Measurements from ENCODE around the gene ATP11A. TPM values are rescaled to one million over a fixed set of nuclear protein-coding genes. Genes with fewer than 3 reads are reported as not detected.

The ATP11A gene
- total RNA-seq, 4 donors from 2014 or later, result 23.3 to 35.5 (median 31.1) TPM

- intact Hi-C loops (cut with DNase I; ENCODE audit: low total_unique reads), result no loop called here
- TF ChIP-seq, protein P1, sequence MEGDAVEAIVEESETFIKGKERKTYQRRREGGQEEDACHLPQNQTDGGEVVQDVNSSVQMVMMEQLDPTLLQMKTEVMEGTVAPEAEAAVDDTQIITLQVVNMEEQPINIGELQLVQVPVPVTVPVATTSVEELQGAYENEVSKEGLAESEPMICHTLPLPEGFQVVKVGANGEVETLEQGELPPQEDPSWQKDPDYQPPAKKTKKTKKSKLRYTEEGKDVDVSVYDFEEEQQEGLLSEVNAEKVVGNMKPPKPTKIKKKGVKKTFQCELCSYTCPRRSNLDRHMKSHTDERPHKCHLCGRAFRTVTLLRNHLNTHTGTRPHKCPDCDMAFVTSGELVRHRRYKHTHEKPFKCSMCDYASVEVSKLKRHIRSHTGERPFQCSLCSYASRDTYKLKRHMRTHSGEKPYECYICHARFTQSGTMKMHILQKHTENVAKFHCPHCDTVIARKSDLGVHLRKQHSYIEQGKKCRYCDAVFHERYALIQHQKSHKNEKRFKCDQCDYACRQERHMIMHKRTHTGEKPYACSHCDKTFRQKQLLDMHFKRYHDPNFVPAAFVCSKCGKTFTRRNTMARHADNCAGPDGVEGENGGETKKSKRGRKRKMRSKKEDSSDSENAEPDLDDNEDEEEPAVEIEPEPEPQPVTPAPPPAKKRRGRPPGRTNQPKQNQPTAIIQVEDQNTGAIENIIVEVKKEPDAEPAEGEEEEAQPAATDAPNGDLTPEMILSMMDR (IDR thresholded peaks at IDR 0.05), result no peak
- no peak for TF ChIP-seq POLR2A (IDR thresholded peaks at IDR 0.05)
Observed at GRCh38 chr13:112743451-112744167, 53.8 kb downstream of the ATP11A start.

DNA sequence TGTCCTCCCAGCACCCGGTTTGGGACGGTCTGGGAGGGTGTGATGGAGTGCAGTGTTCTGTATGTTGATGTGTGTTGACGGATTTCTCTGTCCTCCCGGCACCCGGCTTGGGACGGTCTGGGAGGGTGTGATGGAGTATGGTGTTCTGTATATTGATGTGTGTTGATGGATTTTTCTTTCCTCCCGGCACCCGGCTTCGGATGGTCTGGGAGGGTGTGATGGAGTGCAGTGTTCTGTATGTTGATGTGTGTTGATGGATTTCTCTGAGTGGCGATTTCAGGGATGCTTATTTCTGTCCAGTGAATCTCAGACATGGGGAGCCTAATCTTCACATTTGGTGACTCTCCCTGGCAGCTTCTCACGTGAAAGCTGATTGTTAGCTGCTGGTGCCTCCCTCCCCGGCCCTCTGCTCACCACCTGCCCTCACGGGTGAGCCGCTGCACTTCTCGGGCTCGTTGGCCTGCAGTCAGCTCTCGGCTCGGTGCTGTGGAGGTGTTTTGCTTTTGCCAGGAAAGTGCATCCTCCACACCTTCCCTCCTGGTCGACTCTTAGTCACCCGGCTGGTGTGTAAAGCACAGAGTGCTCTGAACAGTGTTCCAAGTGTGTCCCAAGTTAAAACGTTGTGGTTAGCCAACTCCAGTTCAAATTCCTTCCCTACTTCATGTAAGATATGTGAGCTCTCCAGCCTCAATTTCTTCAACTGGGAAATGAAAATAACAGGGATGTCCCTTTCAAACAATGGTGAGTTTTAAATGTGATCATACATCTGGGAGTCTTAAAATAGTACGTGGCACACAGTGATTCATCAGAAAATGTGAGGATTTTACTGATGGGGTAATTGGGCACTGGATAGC, 54.6 kb downstream of the ATP11A start:
- no peak for TF ChIP-seq POLR2A (IDR thresholded peaks at IDR 0.05)
- TF ChIP-seq, protein P1 (IDR thresholded peaks at IDR 0.05), result no peak
- H3K4me3 ChIP-seq (ENCODE audit: low read depth, poor library complexity, severe bottlenecking), result no peak overlapping the region
- intact Hi-C loops (cut with DNase I; ENCODE audit: low total_unique reads), result no loop called here
- DNase-seq (ENCODE audit: low spot score in 2 of 2), result no peak
- WGBS, 2 donors, result 52 to 59% methylated on average over 22 of the region's 22 CpGs

More at GRCh38 chr13:112743451-112744167, 53.8 kb downstream of the ATP11A start:
- DNase-seq (ENCODE audit: low spot score in 2 of 2), result no peak
- WGBS, 2 donors, result 93 to 95% methylated on average over 12 of the region's 12 CpGs
- no peak overlapping the region for H3K4me3 ChIP-seq (ENCODE audit: low read depth, poor library complexity, severe bottlenecking)

DNA sequence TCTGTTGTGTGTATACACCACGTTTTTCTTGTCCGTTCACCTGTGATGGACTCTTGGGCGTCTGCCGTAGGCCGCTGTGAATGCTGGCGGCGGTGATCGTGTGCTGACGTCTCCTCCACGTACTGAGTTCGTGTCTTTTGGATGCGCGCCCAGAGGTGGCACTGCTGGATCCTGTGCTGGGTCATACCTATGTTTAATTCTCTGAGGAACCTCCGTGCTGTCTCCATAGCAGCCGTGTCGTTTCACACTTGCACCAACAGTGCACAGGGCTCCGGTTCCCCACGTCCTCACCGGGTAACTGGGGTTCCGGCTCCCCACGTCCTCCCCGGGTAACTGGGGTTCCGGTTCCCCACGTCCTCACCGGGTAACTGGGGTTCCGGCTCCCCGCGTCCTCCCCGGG, 56.2 kb downstream of the ATP11A start:
- WGBS, 2 donors, result 95% methylated on average over 29 of the region's 29 CpGs
- no peak for DNase-seq (ENCODE audit: low spot score in 2 of 2)
- no peak for TF ChIP-seq POLR2A (IDR thresholded peaks at IDR 0.05)
- TF ChIP-seq, protein P1 (IDR thresholded peaks at IDR 0.05), result no peak
- no peak overlapping the region for H3K4me3 ChIP-seq (ENCODE audit: low read depth, poor library complexity, severe bottlenecking)
- intact Hi-C loops (cut with DNase I; ENCODE audit: low total_unique reads), result no loop called here

DNA sequence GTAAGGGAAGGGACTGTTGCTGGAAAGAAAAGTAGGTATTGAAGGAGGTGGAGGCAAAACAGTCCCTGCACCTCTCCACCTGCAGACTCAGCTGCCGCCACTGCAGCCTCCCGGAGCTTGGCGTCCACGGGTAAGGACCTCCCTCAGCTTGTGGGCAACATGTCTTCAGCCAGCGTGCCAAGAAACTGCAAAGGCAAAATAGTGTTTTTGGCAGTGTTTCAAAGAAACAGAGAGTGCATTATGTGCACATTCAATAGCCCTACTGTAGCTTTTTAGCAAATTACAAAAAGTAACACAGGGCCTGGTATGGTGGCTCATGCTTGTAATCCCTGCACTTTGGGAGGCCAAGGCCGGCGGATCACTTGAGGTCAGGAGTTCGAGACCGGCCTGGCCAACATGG, 57.4 kb downstream of the ATP11A start:
- no peak overlapping the region for H3K4me3 ChIP-seq (ENCODE audit: low read depth, poor library complexity, severe bottlenecking)
- TF ChIP-seq, protein P1 (IDR thresholded peaks at IDR 0.05), result no peak
- no peak for TF ChIP-seq POLR2A (IDR thresholded peaks at IDR 0.05)
- 65 to 66% methylated on average over 9 of the region's 9 CpGs for WGBS, 2 donors
- no peak for DNase-seq (ENCODE audit: low spot score in 2 of 2)
- intact Hi-C loops (cut with DNase I; ENCODE audit: low total_unique reads), result no loop called here

DNA sequence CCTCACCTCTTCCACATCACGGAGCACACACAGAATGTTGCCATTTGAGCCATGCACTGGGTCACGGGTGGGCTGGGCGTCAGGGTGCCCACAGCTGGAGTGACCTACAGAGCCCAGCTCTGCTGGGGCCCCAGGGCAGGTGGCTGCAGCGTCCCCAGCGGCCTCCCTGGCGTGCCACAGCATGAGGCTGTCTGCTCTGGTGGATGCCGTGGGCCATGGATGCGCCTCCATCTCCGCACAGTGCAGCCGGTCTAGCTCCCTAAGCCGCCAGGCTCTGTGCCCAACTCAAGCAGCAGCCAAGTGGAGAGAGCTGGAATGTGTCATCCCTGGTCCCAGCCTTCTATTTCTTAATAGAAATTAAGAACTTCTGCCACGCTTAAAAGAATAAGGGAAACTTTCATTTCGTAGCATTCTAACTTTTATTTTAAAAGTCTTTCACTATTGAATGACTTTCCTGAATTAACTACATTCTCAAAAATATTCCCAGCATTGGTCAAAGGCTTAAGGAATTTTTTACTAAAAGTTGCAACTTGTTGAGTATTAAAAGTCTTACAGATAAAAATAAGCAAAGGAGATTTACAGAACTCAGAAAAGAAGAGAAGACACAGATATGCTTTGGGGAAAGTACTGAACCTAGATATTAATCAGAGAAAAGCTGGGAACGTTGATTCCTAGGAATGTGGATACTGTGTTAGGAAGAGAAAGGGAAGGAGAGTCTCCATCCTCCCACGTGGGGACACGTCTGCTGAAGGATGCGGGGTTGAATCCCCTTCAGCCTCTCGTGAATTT, 59.3 kb downstream of the ATP11A start:
- intact Hi-C loops (cut with DNase I; ENCODE audit: low total_unique reads), result no loop called here
- peak; percentile 37 to 90 for DNase-seq (ENCODE audit: low spot score in 2 of 2)
- 48 to 49% methylated on average over 18 of the region's 18 CpGs for WGBS, 2 donors

More for the DNA sequence above, 59.3 kb downstream of the ATP11A start:
- no peak overlapping the region for H3K4me3 ChIP-seq (ENCODE audit: low read depth, poor library complexity, severe bottlenecking)
- TF ChIP-seq, protein P1 (IDR thresholded peaks at IDR 0.05), result no peak
- TF ChIP-seq POLR2A (IDR thresholded peaks at IDR 0.05), result no peak
